IMR-90 (cell line): Measurements from ENCODE around the gene PMM2. TPM values are rescaled to one million over a fixed set of nuclear protein-coding genes. Genes with fewer than 3 reads are reported as not detected.

Source experiments
- BHLHE40 ChIP-seq: fragments of 150-350 bp; IDR thresholded peaks from 2 replicates; pipeline ENCODE4 v1.6.1; 2016; ENCODE audit warnings: mild to moderate bottlenecking, low read depth, low read length
- FOS ChIP-seq: fragments of 150-350 bp; IDR thresholded peaks from 2 replicates; pipeline ENCODE4 v1.6.1; 2016; ENCODE audit warnings: low read depth, low read length
- MAZ ChIP-seq: IDR thresholded peaks from 2 replicates; pipeline ENCODE4 v1.6.1; 2012; ENCODE audit warnings: low read depth, mild to moderate bottlenecking, low read length, improper control_type of control experiment, moderate library complexity, borderline replicate concordance
- NFE2L2 ChIP-seq: fragments of 150-350 bp; IDR thresholded peaks from 2 replicates; pipeline ENCODE4 v1.6.1; 2016; ENCODE audit warnings: low read depth, mild to moderate bottlenecking, low read length
- POLR2A ChIP-seq: IDR thresholded peaks from 2 replicates; pipeline ENCODE4 v1.6.1; 2012; ENCODE audit warnings: mild to moderate bottlenecking, low read depth, low read length
- RCOR1 ChIP-seq: IDR thresholded peaks from 2 replicates; pipeline ENCODE4 v1.6.1; 2012; ENCODE audit warnings: mild to moderate bottlenecking, low read length, improper control_type of control experiment; ENCODE audit not compliant: insufficient replicate concordance
- polyA plus RNA-seq, 3 experiments: library from polyadenylated mRNA; depleted of rRNA; stranded (reverse); fragments of >200 nt; gene quantifications; 2 replicates each; pipeline ENCODE4 v1.2.3, GENCODE V29; 2012; ENCODE audit warnings: low replicate concordance in 1 of 3
- total RNA-seq: library from RNA; depleted of rRNA; stranded (reverse); fragments of >200 nt; gene quantifications from 2 replicates; pipeline ENCODE4 v1.2.3, GENCODE V29; 2012

PMM2 gene
- total and polyA plus RNA-seq, 2 of the 4 experiments (the other 2 are of a cell fraction), result 25.8 to 38.9 TPM

DNA sequence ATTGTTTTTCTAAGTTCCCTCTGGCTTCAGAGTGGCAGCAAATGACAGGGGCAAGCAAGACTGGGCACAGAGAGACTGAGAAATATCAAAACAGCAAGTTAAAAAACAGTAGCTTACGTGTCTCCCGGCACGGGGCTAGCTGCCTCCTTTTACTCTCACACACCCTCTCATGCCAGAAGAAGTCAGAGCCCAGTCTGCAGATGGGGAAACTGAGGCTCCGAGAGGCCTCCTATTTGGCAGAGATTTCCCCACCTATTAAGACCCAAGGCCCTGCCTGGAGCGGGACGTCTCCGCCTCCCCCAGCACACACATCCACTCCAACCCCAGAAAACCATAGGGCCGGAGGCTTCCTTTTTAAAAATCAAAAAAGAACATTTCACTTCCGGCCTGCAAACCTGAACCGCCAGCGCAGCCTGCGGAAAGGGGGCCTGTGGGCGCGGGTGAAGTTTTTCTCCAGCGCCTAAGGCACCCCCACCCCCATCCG, 70.3 kb downstream of the PMM2 start (continued):
- TF ChIP-seq NFE2L2 (no peak), MAZ (no peak), FOS (no peak), RCOR1 (no peak), BHLHE40 (no peak), POLR2A (no peak)
